Mesenteric fat pad (tissue), 1 donor: Measurements from ENCODE around the gene CD8A. TPM values are rescaled to one million over a fixed set of nuclear protein-coding genes. Genes with fewer than 3 reads are reported as not detected.
A peak's percentile ranks its signal among the peaks of the same experiment; 100 is the strongest.

Source experiments
- DNase-seq: peaks from one replicate; pipeline ENCODE4 v3.0.0-alpha.2; 2020; ENCODE audit warnings: low spot score
- total RNA-seq: library from RNA; stranded (reverse); fragmentation: NEBNext Ultra II Directional; extraction: Animal tissue kit (Norgen Biotek cat#: 25700); gene quantifications from one replicate; pipeline ENCODE4 v1.2.1, GENCODE V29; 2021
- donor health status: DM: yes; HTN: yes; CAD: no.

The CD8A gene
- total RNA-seq, 1 donor from 2014 or later: 2.8 TPM

DNA sequence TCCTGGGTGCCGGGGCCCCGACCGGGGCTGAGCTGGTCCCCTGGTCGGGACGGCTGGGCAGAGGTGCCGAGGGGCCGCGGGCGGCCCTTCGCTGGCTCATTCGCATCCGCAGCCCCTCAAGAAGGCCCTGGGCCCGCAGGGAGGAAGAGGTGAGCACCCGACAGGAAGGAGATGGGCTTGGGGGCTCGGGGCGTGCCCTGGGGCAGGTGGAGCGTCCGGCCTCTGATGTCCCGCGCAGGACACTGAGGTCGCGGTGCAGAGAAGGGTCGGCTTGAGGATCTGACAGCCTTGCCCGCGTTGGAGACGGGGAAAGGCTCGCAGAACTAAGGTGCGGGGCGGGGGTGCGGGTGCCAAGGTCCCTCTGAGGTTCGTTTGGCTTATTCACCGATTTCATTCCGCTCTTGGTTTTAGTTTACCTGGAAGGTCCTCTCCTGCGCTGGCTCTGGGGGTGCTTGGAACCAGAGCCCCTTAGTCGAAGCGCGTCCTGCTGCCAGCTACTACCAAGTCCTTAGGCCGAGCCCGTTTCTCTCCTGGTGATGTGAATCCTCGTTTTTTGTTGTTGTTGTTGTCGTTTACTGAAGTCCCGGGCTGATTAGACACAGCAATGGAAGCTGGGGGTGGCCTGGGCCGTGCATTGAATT lies 18.9 kb upstream of the CD8A start:
- DNase-seq: no peak

DNA sequence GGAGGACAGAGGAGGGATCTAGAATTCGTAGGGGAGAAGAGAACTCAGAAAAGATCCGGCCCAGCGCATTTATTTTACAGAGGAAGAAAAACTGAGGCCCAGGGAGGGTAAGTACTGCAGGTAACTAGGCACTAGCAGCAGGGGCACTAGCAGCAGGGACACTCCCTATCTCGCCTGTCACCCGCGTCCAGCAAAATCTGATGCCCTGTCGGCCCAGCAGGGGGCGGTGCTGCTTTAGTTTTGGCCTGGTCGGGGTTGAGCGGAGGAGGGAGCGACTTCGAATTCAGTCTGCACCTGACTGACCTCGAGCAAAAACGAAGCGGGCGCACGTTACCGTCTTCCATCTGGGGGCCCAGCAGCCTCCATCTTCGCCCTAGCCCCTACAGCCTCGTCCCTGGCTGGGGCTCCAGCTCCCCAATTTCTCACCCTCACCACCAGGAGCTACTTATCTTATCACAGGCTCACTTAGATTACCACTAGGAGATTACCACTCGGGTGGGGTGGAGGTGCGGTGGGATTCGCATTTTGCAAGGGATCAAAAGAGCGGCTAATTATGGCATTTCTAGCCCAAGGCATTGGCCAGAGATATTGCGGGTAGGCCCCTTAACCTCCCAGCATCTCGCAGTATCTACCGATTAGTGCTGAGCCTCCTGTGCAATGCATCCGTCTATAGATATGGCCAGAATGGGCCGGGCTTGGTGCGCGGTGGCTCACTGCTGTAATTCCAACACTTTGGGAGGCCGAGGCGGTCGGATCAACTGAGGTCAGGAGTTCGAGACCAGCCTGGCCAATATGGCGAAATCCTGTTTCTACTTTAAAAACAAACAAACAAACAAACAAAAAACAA lies 17.8 kb upstream of the CD8A start:
- peak; percentile 96 for DNase-seq

DNA sequence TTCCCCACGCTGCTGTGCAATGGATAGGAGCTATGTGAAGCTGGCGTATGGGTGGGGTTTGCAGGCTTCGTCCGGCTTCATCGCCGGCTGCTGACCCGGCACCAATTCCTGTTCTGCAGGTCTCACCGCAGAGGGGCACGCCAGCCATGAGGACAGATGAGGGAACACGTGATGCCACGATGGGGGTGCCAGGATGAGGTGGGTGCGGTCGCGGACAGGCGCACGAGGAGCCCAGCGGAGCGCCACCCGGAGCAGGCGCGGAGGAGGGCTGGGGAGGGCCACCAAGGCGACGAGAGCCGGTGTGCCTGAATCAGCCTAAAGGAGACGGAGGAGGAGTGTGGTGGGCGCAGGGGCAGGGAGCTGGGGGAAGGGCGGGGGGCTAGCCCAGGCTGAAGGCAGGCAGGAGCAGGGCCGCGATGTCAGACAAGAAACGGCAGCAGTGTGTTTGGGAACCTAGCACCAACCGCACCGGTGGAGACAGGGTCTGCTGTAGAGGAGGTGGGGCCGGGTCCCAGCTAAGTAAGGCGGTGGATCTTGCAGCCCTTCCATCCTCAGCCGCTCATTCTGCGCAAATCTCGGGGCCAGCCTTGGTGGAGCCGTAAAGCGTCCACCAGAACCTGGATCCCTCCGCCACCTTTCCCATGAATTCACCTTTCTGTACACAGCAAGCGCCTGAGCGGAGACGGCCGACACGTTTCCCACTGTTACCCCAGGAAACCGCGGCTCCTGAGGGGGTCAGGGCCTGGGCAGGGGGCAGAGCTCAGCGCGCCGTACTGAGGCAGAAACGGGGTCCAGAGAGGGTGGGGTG lies 17.0 kb upstream of the CD8A start:
- DNase-seq: no peak

- no peak for DNase-seq
Observed at GRCh38 chr2:86807133-86807467, 16.4 kb upstream of the CD8A start.

DNA sequence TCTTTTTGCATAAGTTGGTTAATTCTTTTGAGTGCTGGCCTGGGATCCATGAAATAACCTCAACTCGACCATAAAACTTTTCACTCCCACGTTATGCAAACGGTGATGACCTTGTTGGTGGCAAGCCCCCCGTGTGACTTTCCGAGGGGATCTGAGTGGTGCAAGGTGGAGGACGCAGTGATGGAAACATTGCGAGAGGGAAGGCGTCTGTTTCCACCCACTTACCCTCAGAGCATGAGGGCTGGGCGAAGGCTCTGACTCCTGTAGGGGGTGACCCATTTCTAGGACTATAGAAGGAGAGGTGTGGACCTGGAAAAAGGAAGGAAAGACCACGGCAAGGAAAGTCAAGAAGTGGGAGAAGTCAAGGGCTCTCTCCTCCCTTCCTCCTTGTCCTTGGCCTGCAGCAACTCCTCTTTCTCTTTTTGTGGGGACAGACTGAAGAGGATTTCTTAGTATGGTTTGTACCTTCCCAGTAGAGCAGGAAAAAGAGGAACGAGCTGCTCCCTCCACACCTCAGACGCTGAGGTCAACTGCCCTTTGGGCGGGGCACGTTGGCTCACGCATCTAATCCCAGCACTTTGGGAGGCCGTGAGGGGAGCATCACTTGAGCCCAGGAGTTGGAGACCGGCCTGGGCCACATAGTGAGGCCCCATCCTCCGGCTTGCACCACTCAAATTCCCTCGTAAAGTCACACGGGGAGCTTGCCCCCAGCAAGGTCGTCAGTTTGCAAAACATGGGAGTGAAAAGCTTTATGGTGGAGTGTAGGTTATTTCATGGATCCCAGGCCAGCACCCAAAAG lies 15.5 kb upstream of the CD8A start:
- DNase-seq: no peak

GRCh38 chr2:86800856-86801567 lies 10.3 kb upstream of the CD8A start:
- no peak for DNase-seq

DNA sequence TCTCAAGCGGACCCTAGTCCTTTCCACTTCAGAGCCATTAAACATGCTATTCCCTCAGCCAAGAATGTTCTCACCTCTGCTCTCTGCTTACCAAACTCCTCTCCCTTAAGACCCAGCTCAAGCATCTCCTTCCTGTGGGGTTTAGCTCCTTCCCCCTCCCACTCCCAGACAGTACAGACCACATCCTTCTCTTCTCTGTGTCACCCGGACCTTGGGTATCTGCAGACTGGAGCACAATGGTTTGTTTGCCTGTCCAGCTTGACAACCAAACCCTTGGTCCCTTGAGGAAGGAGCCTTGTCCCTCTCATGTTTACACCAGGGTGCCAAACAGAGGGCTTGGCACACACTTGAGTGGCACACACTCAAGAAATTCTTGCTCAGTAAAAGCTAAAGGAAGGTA lies 4.1 kb upstream of the CD8A start:
- no peak for DNase-seq

DNA sequence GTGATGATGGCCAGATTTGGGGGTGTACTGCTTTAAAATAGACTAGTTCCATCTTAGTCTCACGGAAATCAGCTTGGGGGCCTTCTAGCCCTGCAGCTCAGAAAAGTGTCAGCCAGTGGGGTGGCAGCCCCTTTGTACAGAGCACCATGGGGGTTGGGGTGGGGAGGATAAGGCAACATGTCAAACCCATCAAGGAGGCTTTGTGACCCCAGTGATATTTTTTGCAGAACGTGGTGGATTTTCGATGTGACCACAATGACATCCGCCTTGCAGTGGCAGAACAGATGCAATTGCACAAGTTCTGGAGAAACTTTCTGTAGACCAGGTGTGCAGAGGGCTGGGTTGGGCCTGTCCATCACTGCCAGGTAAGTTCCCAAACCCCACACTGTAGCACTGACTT lies 3.0 kb upstream of the CD8A start:
- no peak for DNase-seq

GRCh38 chr2:86791573-86791972 lies 860 bp upstream of the CD8A start:
- no peak for DNase-seq

- no peak for DNase-seq
Observed at GRCh38 chr2:86790134-86790675, 508 bp downstream of the CD8A start.

GRCh38 chr2:86789687-86790133 lies 1.0 kb downstream of the CD8A start:
- DNase-seq: no peak

GRCh38 chr2:86788881-86789686 lies 1.6 kb downstream of the CD8A start:
- no peak for DNase-seq

DNA sequence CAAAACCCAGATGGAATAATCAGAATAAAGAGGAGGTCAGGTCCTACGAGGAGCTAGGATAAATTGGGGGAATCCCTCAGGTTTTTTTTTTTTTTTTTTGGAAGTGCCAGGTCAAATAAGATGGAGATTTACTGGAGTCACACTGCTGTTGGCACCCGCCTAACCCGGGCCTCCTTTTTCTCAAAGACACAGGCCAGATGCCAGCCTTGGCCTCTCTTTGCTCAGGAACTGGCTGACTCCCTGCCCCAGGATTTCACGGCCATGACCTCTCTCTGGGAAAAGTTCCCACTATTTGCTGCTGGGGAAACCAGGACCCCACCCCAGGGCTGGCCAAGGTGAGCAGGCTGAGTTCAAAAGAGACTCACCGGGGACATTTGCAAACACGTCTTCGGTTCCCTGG lies 2.5 kb downstream of the CD8A start:
- no peak for DNase-seq

GRCh38 chr2:86787736-86788135 lies 3.0 kb downstream of the CD8A start:
- DNase-seq: no peak

- DNase-seq: no peak
Observed at GRCh38 chr2:86786001-86786536, 4.6 kb downstream of the CD8A start.

- DNase-seq: no peak
Observed at GRCh38 chr2:86785456-86785855, 5.3 kb downstream of the CD8A start.

- no peak for DNase-seq
Observed at GRCh38 chr2:86783615-86784339, 6.9 kb downstream of the CD8A start.

- no peak for DNase-seq
Observed at GRCh38 chr2:86782748-86783147, 8.0 kb downstream of the CD8A start.
